Right lobe of liver (tissue), 6 donors: ENCODE data around the gene VASH2. TPM values are rescaled to one million over a fixed set of nuclear protein-coding genes. Genes with fewer than 3 reads are reported as not detected.

Experiments
- ATAC-seq, 4 donors: fragments of 200-7000 bp; cut with Tn5 transposase; one replicate each; pipeline ENCODE4 v1.9.1; 2020; ENCODE audit warnings: mild to moderate bottlenecking in 4 of 4, moderate library complexity in 4 of 4
- DNase-seq, 3 donors: peaks; one replicate each; pipeline ENCODE4 v3.0.0-alpha.2; 2020
- H3K27ac ChIP-seq, 3 donors: fragments of 200-600 bp; one replicate each; pipeline ENCODE4 v1.8.0; 2022
- H3K27me3 ChIP-seq, 2 donors: fragments of 200-600 bp; one replicate each; pipeline ENCODE4 v1.8.0; 2022
- H3K36me3 ChIP-seq, 4 donors: fragments of 200-600 bp; sonication (generic) in 1 of 4; one replicate each; pipeline versions ENCODE4 v1.5.1 to v1.8.0; 2017 to 2022; ENCODE audit warnings: control low read depth in 1 of 4
- H3K4me1 ChIP-seq, 4 donors: fragments of 200-600 bp; sonication (generic) in 1 of 4; one replicate each; pipeline versions ENCODE4 v1.5.1 to v1.8.0; 2017 to 2022; ENCODE audit warnings: control low read depth in 1 of 4
- H3K4me3 ChIP-seq, 3 donors: fragments of 200-600 bp; one replicate each; pipeline ENCODE4 v1.8.0; 2022
- H3K9me3 ChIP-seq, 4 donors: fragments of 200-600 bp; sonication (generic) in 1 of 4; one replicate each; pipeline versions ENCODE4 v1.5.1 to v1.8.0; 2017 to 2022; ENCODE audit warnings: control low read depth in 1 of 4
- CTCF ChIP-seq, 4 donors: fragments of 200-600 bp in 3 of 4; fragments of 450-650 bp in 1 of 4; IDR thresholded peaks; one replicate each; pipeline versions ENCODE4 v1.5.1 to v1.8.0; 2016 to 2022; ENCODE audit warnings: antibody characterized with exemption in 4 of 4, mild to moderate bottlenecking in 2 of 4
- POLR2A ChIP-seq: fragments of 450-650 bp; IDR thresholded peaks from one replicate; pipeline ENCODE4 v1.6.1; 2017; ENCODE audit warnings: antibody characterized with exemption, mild to moderate bottlenecking
- WGBS: methylation state at CpG from one replicate; pipeline ENCODE4 v1.1.6; 2018; ENCODE audit warnings: low coverage, low lambda C conversion rate; ENCODE audit not compliant: insufficient coverage; ENCODE audit errors: missing lambda C conversion rate; 5-methylcytosine and 5-hydroxymethylcytosine counted together
- intact Hi-C, 2 donors: fragments of 100-400 bp; cut with DNase I; formaldehyde crosslinking; loops; one replicate each; pipeline versions ENCODE4 v1.11.2 to v1.14.1; 2022
- total RNA-seq, 6 experiments: library from RNA; depleted of rRNA in 2 of 6; stranded (reverse); fragments of >200 nt in 2 of 6; fragmentation: NEBNext Ultra II Directional in 3 of 6; extraction: Animal tissue kit (Norgen Biotek cat#: 25700) in 3 of 6; gene quantifications; one replicate each; pipeline versions ENCODE4 v1.1.0 to v1.2.4, GENCODE V29; 2016 to 2023
- donor health status: DM: no; HTN: yes; CAD: no.
- donor health status: DM: no; HTN: no; CAD: no.
- donor health status: DM: no; HTN: no; CAD: no.
- donor health status: DM: no; HTN: yes; CAD: no.
- donor health status: DM: no; HTN: yes; CAD: no.

VASH2 gene
- total RNA-seq, 6 experiments from 2014 or later: 0.04 to 0.32 (median 0.07) TPM; not detected in 3

- Histone ChIP-seq H3K36me3 (no peaks in the 10 kb centered on the region), H3K27me3 (no peaks in the 10 kb centered on the region), H3K9me3 (no peaks in the 10 kb centered on the region), H3K4me1 (no peaks in the 10 kb centered on the region), H3K27ac (no peak overlapping the region), H3K4me3 (no peak overlapping the region)
- WGBS: 30% methylated on average over 5 of the region's 13 CpGs
- no peak for TF ChIP-seq POLR2A
- TF ChIP-seq CTCF (IDR thresholded peaks at IDR 0.05): peak; percentile 10 to 45 (median 28)
- DNase-seq: no peak
- intact Hi-C loops: no loop called here
- ATAC-seq: peak in 3 of 4 donors; percentile 15 to 91 (median 35)
Observed at GRCh38 chr1:212915245-212916091, 34.9 kb upstream of the VASH2 start.

DNA sequence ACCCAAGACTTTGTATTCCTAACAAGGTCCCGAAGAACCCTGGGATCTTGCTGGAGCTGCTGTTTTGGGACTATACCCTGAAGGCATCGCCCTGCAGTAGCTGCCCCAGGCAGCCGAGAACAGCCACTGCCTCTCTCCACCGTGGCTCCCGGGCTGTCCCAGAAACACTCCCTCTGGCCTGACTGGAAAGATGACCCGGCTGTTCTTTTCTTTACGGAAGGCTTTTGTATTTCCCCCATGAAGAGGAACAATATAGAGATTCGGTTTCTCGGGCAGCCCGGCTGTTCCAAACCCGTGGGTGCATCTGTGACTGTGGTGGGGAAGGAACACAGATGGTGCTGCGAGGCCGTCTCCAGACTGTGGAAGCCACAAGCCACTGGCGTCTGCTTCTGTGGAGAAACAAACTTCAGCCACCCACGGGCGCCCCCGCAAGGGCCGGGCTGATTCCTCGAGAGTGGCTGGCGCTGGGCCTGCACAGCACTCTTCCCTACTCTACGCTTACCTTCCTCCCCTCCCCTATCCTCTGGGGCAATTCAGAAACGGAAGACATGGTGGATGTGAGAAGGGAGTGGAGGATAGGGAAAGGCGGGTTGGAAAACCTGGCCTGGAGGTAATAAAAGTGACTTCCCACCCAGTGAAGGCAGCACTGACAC is 33.7 kb upstream of the VASH2 start:
- intact Hi-C loops: no loop called here
- 26% methylated on average over 16 of the region's 23 CpGs for WGBS
- H3K36me3 ChIP-seq: no peaks in the 10 kb centered on the region
- H3K4me3 ChIP-seq: no peak overlapping the region
- TF ChIP-seq POLR2A: no peak
- TF ChIP-seq CTCF (IDR thresholded peaks at IDR 0.05): no peak
- DNase-seq (no peak), ATAC-seq (peak; percentile 21 to 46 (median 36))
- no peaks in the 10 kb centered on the region for H3K27me3 ChIP-seq
- no peak overlapping the region for H3K27ac ChIP-seq
- no peaks in the 10 kb centered on the region for H3K4me1 ChIP-seq
- no peaks in the 10 kb centered on the region for H3K9me3 ChIP-seq

GRCh38 chr1:212917134-212917485 is 33.2 kb upstream of the VASH2 start:
- 66% methylated on average over 5 of the region's 9 CpGs for WGBS
- no peak for TF ChIP-seq POLR2A
- no peak for TF ChIP-seq CTCF (IDR thresholded peaks at IDR 0.05)
- Histone ChIP-seq H3K4me1 (no peaks in the 10 kb centered on the region), H3K27me3 (no peaks in the 10 kb centered on the region), H3K4me3 (no peak overlapping the region), H3K9me3 (no peaks in the 10 kb centered on the region), H3K36me3 (no peaks in the 10 kb centered on the region), H3K27ac (no peak overlapping the region)
- ATAC-seq (no peak), DNase-seq (no peak)
- intact Hi-C loops: no loop called here

- Histone ChIP-seq H3K4me3 (no peak overlapping the region), H3K27ac (no peak overlapping the region), H3K27me3 (no peaks in the 10 kb centered on the region), H3K9me3 (no peaks in the 10 kb centered on the region), H3K4me1 (no peaks in the 10 kb centered on the region), H3K36me3 (no peaks in the 10 kb centered on the region)
- TF ChIP-seq POLR2A (no peak), CTCF (IDR thresholded peaks at IDR 0.05) (no peak)
- ATAC-seq: no peak
- intact Hi-C loops: no loop called here
- no peak for DNase-seq
- WGBS: 75% methylated on average over 5 of the region's 5 CpGs
Observed at GRCh38 chr1:212917858-212918257, 32.5 kb upstream of the VASH2 start.
